ENCODE data around the gene SBSN.

SBSN gene

DNA sequence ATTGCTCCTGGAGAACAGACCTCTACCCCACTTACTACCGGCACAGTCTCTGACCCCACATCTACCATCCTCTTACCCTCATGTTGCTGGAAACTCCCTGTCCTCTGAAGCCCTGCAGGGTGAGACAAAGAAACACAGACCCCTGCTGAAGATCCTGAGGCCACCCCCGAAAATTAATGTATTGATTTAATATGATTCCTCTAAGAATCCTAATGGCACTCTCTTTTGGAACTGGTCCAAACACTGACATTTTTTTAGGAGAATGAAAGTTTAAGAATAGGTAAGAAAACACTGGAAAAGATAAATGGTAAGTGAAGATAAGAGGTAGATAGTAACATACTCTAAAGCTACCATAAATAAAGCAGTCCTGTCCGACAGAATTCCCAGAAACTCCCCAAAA, 20.0 kb downstream of the SBSN start:
- in situ Hi-C loops (cut with MboI; ENCODE audit: low sequenced_read_pairs): no loop called here

DNA sequence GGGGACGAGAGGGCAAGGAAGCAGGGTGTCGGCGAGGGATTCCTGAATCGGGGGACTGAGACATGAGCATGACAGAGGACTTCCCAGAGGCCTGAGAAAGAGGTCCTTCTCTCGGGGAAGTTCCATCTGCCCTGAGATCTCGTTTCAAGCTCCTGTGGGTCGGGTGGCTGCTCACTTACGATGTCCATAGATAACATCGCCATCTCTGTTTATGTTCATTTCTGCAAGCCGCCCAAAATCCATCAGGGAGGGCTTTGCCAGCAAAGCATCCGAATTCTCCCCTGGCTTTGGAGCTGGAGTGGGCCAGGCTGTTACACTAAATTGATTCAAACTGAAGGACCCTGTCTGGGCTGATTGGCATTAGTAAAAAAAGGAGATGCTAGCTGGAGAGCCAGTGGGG, 20.6 kb downstream of the SBSN start:
- in situ Hi-C loops (cut with MboI; ENCODE audit: low sequenced_read_pairs): no loop called here

DNA sequence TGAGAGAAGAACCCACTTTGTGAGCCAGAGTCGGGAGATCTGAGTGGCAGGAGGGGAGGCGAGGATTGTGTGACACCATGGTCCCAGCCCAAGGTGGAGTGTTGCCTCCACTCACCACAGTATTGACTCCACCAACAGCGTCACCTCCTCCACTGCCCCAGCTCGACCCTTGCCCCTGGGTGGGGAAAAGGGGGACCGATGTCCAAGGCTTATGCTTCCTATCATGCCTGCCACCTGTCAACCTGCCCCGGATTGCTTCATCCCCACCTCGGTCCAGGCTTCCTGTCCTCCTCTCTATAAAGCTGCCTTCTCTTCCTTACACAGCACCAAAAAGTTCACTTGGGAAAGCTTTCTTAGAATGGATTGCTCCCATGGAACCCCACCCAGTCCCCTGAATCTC, 22.1 kb downstream of the SBSN start:
- in situ Hi-C loops (cut with MboI; ENCODE audit: low sequenced_read_pairs): no loop called here

- in situ Hi-C loops (cut with MboI; ENCODE audit: low sequenced_read_pairs): no loop called here
Measured at GRCh38 chr19:35502751-35503150, 25.4 kb downstream of the SBSN start.

DNA sequence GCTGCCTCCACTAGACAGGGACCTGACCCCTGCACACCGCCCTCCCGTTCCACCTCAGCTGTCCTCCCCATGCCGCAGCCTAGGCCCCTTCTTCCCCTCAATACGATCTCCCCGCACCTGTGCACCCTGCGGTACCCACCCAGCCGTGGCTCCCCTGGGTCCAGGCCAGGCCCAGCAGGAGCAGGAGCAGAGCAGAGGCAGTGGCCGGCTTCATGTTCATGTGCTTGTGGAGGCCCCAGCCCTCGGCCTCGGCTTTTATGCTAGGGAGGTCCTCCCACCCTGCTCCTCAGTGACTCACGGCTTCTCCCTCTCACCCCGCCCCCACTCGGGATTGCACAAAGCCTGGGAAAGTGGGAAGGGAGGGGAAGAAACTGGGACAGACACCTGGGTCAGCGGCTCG, 26.4 kb downstream of the SBSN start:
- in situ Hi-C loops (cut with MboI; ENCODE audit: low sequenced_read_pairs): no loop called here

- in situ Hi-C loops (cut with MboI; ENCODE audit: low sequenced_read_pairs): no loop called here
Measured at GRCh38 chr19:35500611-35501010, 27.5 kb downstream of the SBSN start.

- in situ Hi-C loops (cut with MboI; ENCODE audit: low sequenced_read_pairs): no loop called here
Measured at GRCh38 chr19:35498984-35499527, 29.1 kb downstream of the SBSN start.

DNA sequence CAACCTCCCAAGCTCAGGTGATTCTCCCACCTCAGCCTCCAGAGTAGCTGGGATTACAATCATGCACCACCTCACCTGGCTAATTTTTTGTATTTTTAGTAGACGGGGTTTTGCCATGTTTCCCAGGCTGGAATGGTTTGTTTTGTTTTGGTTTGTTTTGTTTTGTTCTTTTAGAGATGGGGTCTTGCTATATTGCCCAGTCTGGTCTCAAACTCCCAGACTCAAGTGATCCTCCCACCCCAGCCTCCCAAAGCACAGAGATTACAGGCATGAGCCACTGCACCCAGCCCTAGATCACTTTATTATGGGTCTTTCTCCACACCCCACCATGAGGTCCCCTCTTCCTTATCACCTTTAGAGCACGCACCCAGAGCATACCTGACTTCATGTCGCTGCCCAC, 29.9 kb downstream of the SBSN start:
- in situ Hi-C loops (cut with MboI; ENCODE audit: low sequenced_read_pairs): no loop called here

- in situ Hi-C loops (cut with MboI; ENCODE audit: low sequenced_read_pairs): no loop called here
Measured at GRCh38 chr19:35497406-35497805, 30.7 kb downstream of the SBSN start.

DNA sequence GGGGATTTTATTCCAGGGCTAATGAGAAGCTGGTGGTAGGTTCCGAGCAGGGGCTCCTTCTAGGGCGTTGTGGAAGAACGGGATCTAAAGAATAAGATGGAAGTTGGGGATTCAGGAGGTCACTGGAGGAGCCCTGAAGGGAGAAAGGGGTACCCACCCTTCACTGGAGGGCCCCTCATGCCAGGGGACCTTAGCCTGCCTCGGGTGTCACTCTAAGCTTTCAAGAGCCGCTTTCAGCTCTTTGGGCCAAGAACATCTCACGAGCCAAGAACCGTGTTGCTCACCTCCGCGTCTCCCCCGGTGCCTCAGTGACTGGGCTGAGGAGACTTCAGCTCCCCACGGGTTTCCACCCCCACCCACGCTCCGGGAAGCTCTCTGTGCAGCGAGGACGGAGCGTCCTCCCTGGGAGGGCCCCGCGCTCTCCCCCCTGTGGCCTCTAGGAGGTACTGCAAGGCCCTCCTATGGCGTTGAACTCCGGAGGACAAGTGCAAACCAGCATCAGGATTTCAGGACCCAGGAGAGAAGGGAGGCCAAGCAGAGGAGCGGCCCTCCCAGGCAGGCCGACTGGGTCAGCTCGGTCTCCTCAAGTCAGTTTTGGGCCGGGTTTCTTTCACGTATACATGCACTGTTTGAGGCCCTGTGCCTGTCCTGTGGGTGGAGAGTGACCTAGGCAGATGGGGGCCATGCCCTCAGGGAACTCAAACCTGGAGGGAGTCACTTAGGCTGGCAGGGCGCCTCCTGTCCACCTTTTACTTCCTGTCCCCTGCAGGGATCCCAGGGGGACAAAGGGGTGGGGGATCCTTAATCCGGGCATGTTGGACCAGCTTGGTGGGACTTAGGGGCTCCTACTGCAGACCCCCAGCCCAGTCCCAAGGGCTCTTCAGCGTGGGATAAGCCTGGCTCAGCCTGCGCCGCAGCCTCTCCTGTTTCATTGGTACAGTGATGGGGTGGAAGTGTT, 32.7 kb downstream of the SBSN start:
- in situ Hi-C loops (cut with MboI; ENCODE audit: low sequenced_read_pairs): no loop called here

DNA sequence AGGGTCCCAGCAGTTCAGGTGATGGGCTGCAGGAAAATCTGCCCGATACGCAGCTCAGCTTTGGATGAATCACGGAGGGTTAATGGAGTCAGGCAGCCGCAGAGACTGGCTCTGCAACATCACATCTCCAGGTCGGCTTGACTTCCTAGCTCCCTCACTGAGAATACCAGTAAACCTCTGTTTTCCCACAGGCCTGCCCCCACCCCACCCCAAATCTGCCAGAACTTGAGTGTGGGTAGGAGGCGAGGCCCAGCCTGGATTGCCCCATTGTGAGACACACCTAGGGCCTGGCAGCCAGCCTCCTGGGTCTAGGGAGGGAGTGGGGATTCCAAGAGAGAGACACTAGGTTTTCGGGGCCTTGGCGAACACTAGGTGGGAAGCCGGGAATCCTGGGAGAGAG, 34.1 kb downstream of the SBSN start:
- in situ Hi-C loops (cut with MboI; ENCODE audit: low sequenced_read_pairs): no loop called here

- in situ Hi-C loops (cut with MboI; ENCODE audit: low sequenced_read_pairs): no loop called here
Measured at GRCh38 chr19:35491836-35492360, 36.2 kb downstream of the SBSN start.

DNA sequence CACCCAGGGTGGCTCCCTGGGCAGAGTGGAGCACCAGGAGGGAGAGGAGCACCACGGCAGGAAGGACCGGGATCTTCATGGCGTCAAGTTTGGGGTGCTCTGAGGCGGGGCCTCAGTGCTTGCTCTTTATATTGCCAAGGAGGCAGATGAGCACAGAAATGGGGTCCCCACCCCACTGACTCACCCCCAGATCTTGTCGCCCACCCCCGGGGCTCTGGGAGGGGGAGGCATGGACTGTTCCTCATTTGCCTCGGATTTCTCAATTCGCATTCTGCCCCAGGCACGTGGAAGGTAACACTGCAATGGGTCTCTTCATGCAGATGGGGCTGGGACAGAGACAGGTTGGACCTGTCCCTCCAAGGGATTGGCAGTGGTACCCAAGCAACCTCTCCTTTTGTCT, 37.7 kb downstream of the SBSN start, which contains the start of gene KRTDAP:
KRTDAP (minus strand) TSS at position 101 of the 400 bp plus-strand sequence; CDS start at position 79, 22 bp downstream.
- in situ Hi-C loops (cut with MboI; ENCODE audit: low sequenced_read_pairs): no loop called here

DNA sequence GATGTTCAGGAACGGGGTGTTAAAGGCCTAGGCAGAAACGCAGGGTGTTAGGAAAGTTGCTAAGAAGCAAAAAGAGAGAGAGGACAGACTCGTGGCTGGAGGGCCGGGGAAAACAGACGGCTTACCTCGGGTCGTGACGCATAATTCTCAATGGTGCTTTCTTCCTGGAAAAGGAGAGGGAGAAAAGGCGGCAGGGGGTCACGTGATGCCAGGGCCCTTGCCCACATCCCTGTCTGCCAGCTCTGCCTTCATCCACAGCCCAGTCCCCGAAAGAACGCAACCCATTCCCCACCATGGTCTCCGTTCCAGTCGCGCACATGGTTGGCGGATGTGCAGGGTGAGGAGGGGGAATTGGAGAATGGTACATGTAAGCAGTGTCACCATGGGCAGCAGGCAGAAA, 39.4 kb downstream of the SBSN start:
- in situ Hi-C loops (cut with MboI; ENCODE audit: low sequenced_read_pairs): no loop called here

DNA sequence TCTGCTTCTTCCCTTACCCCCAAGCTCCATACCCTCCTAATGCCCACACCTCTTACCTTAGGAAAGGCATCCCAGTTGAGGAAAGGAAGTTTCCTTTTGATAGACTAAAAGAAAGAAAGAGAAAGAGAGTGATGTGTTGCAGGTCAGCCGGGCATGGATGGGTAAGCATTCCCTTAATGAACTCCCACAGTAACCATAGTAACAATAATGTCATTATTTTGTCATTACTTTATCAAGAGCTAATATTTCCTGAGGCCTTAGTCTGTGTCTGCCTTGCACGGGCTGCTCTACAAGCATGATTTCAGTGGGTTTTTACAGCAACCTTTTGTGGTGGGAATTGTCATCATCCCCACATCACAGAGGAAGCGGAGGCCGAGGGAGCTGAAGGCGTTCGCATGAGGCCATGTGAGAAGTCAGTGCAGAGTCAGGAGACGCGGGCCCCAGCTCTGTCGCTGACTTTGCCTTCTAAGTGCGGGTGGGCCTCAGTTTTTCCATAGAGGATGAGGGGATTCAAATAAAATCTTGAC, 40.4 kb downstream of the SBSN start:
- in situ Hi-C loops (cut with MboI; ENCODE audit: low sequenced_read_pairs): no loop called here

DNA sequence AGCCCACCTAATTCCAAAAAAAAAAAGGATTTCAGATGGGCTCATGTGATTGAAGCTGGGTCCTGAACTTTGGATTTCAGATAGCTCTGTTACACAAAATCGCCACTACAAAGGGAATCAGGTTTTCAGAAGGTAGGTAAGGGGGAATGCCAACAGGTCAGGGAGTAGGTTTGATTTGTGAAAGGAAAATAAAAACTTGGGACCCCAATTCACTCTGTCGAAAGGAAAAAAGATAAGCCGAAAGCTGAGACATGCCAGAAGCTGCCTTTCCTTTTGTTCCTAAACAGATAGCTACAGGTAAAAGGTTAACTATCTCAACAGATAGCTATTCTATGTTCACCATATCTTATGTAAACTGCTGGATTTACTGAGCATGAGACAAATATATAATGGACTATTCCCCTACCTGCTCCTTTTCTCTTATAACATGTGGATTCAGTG, 41.8 kb downstream of the SBSN start:
- in situ Hi-C loops (cut with MboI; ENCODE audit: low sequenced_read_pairs): no loop called here

- in situ Hi-C loops (cut with MboI; ENCODE audit: low sequenced_read_pairs): no loop called here
Measured at GRCh38 chr19:35484252-35485036, 43.7 kb downstream of the SBSN start.

GRCh38 chr19:35483089-35483488, 45.0 kb downstream of the SBSN start:
- in situ Hi-C loops (cut with MboI; ENCODE audit: low sequenced_read_pairs): no loop called here

DNA sequence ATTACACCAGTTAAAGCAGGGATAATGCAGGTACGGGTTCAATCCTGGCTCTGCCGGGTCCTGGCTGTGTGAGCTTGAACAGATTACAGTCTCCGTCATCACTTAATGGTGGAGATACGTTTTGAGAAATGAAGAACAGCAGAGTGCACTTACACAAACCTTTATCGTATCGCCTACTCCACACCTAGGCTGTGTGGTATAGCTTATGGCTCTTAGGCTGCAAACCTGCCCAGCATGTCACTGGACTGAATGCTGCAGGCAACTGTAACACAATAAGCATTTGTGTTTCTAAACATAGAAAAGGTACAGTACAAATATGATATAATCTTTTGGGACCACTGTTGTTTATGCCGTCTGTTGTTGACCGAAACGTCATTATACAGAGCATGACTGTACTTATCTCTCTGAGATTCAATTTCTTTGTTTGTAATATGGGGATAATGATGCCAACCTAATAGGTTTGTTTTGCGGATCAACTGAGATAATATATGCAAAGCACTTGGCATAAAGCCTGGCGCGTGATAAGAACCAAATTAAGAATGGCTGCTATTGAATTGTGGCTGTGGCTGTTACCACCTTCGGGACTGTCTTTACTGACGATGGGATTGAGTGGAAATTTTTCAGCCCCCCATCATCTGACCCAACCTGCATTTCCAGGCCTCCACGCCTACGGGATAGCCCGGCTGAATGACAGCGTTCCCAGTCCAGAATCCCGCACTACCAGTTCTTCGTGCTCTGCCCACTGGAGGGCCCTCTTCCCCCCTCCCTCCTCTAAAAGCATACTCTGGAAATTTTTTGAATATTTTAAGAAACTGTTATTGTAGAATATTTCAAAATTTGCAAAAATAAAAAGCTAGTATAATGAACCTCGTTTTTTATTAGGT, 49.1 kb downstream of the SBSN start:
- in situ Hi-C loops (cut with MboI; ENCODE audit: low sequenced_read_pairs): no loop called here

- in situ Hi-C loops (cut with MboI; ENCODE audit: low sequenced_read_pairs): no loop called here
Measured at GRCh38 chr19:35476149-35476548, 52.0 kb downstream of the SBSN start.

All from HL-60/S4 treated with phorbol 12-myristate 13-acetate at 8.2 ng/mL for 4 days and 3 days (cell line).